Measurements from ENCODE around the gene GRIA1.

GRIA1 gene

DNA sequence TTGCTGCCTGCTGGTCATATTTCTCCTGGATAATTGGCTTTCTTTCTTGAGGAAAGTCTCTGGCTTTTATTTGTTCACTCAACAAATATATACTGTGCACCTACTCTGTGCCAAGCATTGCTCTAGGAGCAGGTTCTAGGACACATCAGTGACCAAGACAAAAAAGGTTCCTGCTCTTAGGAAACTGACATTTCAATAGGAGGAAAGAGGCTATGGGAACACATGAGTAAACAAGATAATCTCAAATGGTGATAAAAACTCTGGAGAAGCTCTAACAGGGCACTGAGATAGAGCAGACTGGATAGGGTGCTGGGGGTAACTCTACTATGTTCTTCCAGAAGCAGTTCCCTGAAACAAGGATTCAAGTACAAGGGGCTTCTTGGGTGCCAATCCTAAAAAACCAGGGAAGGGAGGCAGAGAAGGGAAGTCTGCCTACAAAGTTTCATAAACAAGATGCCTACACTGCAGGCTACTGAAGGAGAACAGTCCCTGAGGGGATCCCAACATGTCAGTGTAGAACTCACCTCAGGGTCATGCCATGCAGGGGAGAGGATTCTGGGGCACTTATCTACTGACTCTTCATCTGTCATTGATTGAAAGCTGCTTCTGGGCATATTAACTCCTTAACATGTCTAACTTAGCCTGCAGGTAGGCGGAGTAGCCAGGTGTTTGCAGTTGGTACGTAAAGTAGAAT, 181.3 kb downstream of the GRIA1 start:
- Histone ChIP-seq H3K9ac (ENCODE audit: low read depth, low read length) (no peak overlapping the region), H3K27me3 (ENCODE audit: control insufficient read depth, insufficient read depth, low read length) (no peaks in the 10 kb centered on the region), H3K4me1 (ENCODE audit: control insufficient read depth, insufficient read depth, low read length) (no peaks in the 10 kb centered on the region), H3K9me3 (ENCODE audit: control insufficient read depth, insufficient read depth, low read length) (no peaks in the 10 kb centered on the region), H3K4me3 (ENCODE audit: low read depth, low read length) (no peak overlapping the region), H3K36me3 (ENCODE audit: control insufficient read depth, insufficient read depth, low read length) (no peaks in the 10 kb centered on the region)

DNA sequence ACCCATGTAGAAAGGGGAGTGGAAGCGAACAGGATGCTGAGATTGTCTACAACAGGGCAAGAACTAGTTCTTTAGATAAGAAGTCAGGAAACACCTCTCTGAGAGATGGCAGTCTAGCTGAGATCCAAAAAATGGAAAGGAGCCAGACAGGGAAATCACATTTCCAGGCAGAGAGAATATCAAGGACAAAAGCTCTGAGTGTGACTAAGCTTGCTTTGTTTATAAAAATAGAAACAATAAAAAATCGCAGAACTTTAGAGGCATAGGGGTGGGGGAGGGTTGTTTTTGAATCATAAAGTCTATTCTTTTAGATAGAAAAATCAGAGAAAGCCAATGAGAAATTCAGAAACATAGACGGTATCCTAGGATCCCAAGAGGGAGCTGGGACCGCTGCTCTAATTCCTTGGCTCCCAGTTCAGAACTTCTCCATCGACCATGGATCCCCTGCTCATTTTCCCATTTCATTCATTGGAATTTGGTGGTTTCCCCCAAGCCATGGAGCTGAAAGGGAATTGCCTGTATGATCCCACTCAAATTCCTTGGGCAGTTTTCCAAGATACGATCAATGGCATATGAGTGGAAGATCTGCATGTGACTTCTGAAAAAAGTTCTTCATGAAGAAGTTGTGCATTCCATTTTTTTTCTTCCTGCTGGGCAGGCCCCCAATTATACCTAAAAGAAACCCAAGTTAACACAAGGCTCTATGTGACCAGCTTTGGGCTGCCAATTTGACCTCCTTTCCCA, 182.0 kb downstream of the GRIA1 start:
- Histone ChIP-seq H3K27me3 (ENCODE audit: control insufficient read depth, insufficient read depth, low read length) (no peaks in the 10 kb centered on the region), H3K9me3 (ENCODE audit: control insufficient read depth, insufficient read depth, low read length) (no peaks in the 10 kb centered on the region), H3K4me1 (ENCODE audit: control insufficient read depth, insufficient read depth, low read length) (no peaks in the 10 kb centered on the region), H3K4me3 (ENCODE audit: low read depth, low read length) (no peak overlapping the region), H3K36me3 (ENCODE audit: control insufficient read depth, insufficient read depth, low read length) (no peaks in the 10 kb centered on the region), H3K9ac (ENCODE audit: low read depth, low read length) (no peak overlapping the region)

DNA sequence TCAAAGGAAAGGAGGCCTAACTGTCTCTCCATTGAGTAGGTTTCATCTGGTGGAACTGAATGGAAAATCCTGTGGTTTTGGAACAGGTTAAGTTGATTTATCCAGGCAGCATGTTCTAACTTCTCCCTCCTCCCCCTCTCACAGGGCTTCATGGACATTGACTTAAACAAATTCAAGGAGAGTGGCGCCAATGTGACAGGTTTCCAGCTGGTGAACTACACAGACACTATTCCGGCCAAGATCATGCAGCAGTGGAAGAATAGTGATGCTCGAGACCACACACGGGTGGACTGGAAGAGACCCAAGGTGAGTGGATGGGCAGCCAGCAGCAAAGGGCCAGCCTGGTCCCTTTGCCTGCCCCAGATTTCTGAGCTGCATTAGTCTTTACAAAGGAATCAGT, 183.9 kb downstream of the GRIA1 start:
- no peaks in the 10 kb centered on the region for H3K4me1 ChIP-seq (ENCODE audit: control insufficient read depth, insufficient read depth, low read length)
- peaks cover under 1% of the 10 kb centered on the region for H3K36me3 ChIP-seq (ENCODE audit: control insufficient read depth, insufficient read depth, low read length)
- no peak overlapping the region for H3K4me3 ChIP-seq (ENCODE audit: low read depth, low read length)
- no peak overlapping the region for H3K9ac ChIP-seq (ENCODE audit: low read depth, low read length)
- H3K27me3 ChIP-seq (ENCODE audit: control insufficient read depth, insufficient read depth, low read length), result no peaks in the 10 kb centered on the region
- H3K9me3 ChIP-seq (ENCODE audit: control insufficient read depth, insufficient read depth, low read length), result no peaks in the 10 kb centered on the region

DNA sequence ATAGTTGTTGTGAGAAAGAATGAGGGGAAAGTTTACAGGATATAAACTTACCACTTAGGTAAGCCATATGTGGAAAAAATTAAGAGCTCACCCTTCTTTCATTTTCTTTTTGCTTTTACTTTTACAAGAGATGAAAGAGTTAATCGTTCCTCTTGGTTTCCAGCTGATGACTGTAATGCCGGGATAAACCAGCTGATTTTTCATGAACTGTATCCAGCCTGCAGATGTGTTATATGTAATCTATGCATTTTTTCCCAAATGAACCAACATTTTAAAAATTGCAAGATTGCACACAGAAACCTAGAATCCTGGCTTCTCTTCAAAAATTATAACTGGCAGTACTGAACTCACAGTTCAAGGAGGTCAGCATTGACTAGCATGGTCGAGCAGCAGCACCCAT, 185.9 kb downstream of the GRIA1 start:
- Histone ChIP-seq H3K9ac (ENCODE audit: low read depth, low read length) (no peak overlapping the region), H3K27me3 (ENCODE audit: control insufficient read depth, insufficient read depth, low read length) (no peaks in the 10 kb centered on the region), H3K4me3 (ENCODE audit: low read depth, low read length) (no peak overlapping the region), H3K9me3 (ENCODE audit: control insufficient read depth, insufficient read depth, low read length) (no peaks in the 10 kb centered on the region), H3K4me1 (ENCODE audit: control insufficient read depth, insufficient read depth, low read length) (no peaks in the 10 kb centered on the region), H3K36me3 (ENCODE audit: control insufficient read depth, insufficient read depth, low read length) (peaks cover 5% of the 10 kb centered on the region)

DNA sequence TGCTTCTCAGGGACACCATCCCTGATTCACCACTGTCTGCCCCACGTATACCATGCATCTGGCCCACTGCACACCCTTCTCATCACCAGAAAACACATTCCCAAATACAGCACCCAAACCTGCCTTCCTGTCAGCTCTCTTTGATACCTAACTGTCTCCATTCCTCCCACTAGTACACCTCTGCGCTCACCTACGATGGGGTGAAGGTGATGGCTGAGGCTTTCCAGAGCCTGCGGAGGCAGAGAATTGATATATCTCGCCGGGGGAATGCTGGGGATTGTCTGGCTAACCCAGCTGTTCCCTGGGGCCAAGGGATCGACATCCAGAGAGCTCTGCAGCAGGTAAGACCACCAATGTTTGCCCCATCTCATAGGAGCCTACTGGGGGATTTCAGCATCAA, 186.4 kb downstream of the GRIA1 start:
- no peak overlapping the region for H3K4me3 ChIP-seq (ENCODE audit: low read depth, low read length)
- H3K9ac ChIP-seq (ENCODE audit: low read depth, low read length), result no peak overlapping the region
- no peaks in the 10 kb centered on the region for H3K27me3 ChIP-seq (ENCODE audit: control insufficient read depth, insufficient read depth, low read length)
- peaks cover 5% of the 10 kb centered on the region for H3K36me3 ChIP-seq (ENCODE audit: control insufficient read depth, insufficient read depth, low read length)
- H3K9me3 ChIP-seq (ENCODE audit: control insufficient read depth, insufficient read depth, low read length), result no peaks in the 10 kb centered on the region
- no peaks in the 10 kb centered on the region for H3K4me1 ChIP-seq (ENCODE audit: control insufficient read depth, insufficient read depth, low read length)

DNA sequence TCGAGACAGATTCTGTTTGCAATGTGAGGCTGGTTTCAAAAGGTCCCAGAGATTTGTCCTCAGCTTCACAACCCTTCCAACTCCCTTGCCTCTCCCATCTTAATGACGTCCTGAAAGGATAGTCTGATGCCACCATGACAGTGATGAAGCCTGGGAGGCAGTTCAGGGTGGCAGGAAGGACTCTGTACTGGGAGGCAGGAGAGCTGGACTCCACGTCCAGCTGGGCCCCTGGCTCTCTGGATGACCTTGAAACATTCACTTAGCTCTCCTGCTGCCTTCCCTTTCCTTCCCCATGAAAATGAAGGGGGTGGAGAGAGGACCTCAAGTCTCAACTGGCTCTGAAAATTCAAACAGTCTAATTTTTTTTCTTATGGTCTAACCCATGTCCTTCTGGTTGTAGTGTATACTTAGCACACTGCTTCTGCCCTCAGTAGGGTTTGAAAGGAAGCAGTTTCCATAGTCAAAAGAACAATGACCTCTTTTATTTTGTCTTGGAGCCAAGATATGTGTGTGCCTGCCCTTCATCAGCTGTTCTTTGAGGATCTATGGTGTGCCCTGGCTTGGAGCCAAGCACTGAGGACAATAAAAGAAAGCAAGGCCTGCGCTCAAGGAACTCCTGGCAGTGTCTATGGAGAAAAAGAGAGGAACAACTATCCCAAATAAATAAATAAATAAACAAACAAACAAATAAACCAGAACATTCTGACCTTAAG, 188.3 kb downstream of the GRIA1 start:
- Histone ChIP-seq H3K4me3 (ENCODE audit: low read depth, low read length) (no peak overlapping the region), H3K36me3 (ENCODE audit: control insufficient read depth, insufficient read depth, low read length) (peaks cover 5% of the 10 kb centered on the region), H3K4me1 (ENCODE audit: control insufficient read depth, insufficient read depth, low read length) (no peaks in the 10 kb centered on the region)

DNA sequence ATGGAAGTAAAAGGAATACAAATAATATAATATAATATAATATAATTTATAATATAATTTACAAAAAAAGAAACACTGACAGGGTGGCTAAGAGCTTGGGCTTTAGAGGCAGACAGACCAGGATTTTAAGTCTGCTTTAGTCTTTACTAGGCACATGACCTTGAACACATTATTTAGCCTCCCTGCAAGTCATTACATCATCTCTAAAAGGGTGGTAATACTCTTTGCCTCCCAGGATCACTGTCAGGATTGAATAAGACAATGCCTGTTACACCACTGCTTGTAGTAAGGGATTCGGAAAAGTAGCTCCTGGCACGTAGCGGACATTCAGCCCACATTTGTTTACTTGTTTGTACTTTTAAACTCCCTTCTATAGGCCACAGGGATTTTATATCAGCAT, 199.8 kb downstream of the GRIA1 start:
- no peaks in the 10 kb centered on the region for H3K9me3 ChIP-seq (ENCODE audit: control insufficient read depth, insufficient read depth, low read length)
- H3K4me1 ChIP-seq (ENCODE audit: control insufficient read depth, insufficient read depth, low read length), result no peaks in the 10 kb centered on the region
- H3K4me3 ChIP-seq (ENCODE audit: low read depth, low read length), result no peak overlapping the region
- H3K36me3 ChIP-seq (ENCODE audit: control insufficient read depth, insufficient read depth, low read length), result no peaks in the 10 kb centered on the region
- H3K9ac ChIP-seq (ENCODE audit: low read depth, low read length), result no peak overlapping the region
- no peaks in the 10 kb centered on the region for H3K27me3 ChIP-seq (ENCODE audit: control insufficient read depth, insufficient read depth, low read length)

More for the DNA sequence above, 188.3 kb downstream of the GRIA1 start:
- no peak overlapping the region for H3K9ac ChIP-seq (ENCODE audit: low read depth, low read length)
- no peaks in the 10 kb centered on the region for H3K27me3 ChIP-seq (ENCODE audit: control insufficient read depth, insufficient read depth, low read length)
- H3K9me3 ChIP-seq (ENCODE audit: control insufficient read depth, insufficient read depth, low read length), result no peaks in the 10 kb centered on the region

DNA sequence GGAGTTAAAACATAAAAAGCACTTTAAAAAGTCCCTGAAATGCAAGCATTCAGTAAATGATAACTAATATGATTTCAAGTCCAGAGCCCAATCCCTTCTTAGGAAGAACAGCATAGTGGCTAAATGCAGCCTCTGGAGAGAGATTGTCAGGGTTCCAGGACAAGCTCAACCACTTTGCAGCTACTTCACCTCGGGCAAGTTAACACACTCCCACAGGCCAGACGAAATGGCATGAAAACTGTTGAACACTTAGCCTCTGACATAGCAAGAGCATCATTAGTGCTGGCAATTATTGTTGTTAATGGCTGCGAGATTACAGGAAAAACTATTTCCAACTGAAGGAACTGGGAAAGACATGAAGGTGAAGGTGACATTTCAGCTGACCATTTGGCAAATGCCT, 205.8 kb downstream of the GRIA1 start:
- Histone ChIP-seq H3K9ac (ENCODE audit: low read depth, low read length) (no peak overlapping the region), H3K9me3 (ENCODE audit: control insufficient read depth, insufficient read depth, low read length) (no peaks in the 10 kb centered on the region), H3K4me1 (ENCODE audit: control insufficient read depth, insufficient read depth, low read length) (no peaks in the 10 kb centered on the region), H3K4me3 (ENCODE audit: low read depth, low read length) (no peak overlapping the region), H3K36me3 (ENCODE audit: control insufficient read depth, insufficient read depth, low read length) (no peaks in the 10 kb centered on the region), H3K27me3 (ENCODE audit: control insufficient read depth, insufficient read depth, low read length) (no peaks in the 10 kb centered on the region)

DNA sequence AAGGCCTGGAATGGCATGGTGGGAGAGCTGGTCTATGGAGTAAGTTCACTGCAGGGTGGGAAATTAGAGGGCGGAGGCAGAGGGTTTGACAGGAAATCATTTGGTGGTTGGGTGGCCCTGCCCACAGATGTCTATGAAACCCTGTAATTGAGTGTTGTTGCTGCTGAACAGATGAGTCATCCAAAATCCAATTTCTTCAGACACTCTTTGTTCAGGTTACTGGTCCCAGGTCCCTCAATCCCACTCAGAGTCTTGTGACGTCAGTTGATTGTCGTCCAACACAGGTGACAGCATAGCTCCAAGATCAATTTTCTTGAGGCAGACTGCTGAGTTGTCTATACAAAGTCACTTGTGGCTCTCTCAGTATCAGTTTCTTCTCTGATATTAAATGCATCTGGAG, 208.6 kb downstream of the GRIA1 start:
- H3K4me1 ChIP-seq (ENCODE audit: control insufficient read depth, insufficient read depth, low read length), result no peaks in the 10 kb centered on the region
- no peak overlapping the region for H3K9ac ChIP-seq (ENCODE audit: low read depth, low read length)
- H3K9me3 ChIP-seq (ENCODE audit: control insufficient read depth, insufficient read depth, low read length), result no peaks in the 10 kb centered on the region
- H3K36me3 ChIP-seq (ENCODE audit: control insufficient read depth, insufficient read depth, low read length), result no peaks in the 10 kb centered on the region
- no peak overlapping the region for H3K4me3 ChIP-seq (ENCODE audit: low read depth, low read length)
- no peaks in the 10 kb centered on the region for H3K27me3 ChIP-seq (ENCODE audit: control insufficient read depth, insufficient read depth, low read length)

DNA sequence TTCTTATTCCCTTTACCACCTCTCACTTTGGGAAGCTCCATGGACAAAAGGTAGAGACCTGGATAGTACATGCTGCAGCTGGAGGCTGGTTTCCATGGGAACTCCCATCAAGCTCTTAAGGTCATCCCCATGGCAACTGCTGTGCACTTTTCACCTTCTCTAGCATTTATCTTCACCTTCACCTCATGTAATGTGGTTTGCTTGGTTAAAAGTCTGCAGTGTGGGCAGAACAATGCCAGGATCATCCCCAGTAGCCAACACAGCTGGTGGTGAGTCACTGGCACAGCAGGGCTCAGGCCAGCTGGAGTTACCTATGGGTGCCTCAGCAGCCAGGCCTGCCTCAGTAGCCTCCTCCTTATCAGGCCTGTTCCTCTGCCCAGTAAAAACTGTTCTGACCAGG, 210.5 kb downstream of the GRIA1 start:
- H3K36me3 ChIP-seq (ENCODE audit: control insufficient read depth, insufficient read depth, low read length), result no peaks in the 10 kb centered on the region
- H3K9ac ChIP-seq (ENCODE audit: low read depth, low read length), result no peak overlapping the region
- H3K4me1 ChIP-seq (ENCODE audit: control insufficient read depth, insufficient read depth, low read length), result no peaks in the 10 kb centered on the region
- H3K9me3 ChIP-seq (ENCODE audit: control insufficient read depth, insufficient read depth, low read length), result no peaks in the 10 kb centered on the region
- no peaks in the 10 kb centered on the region for H3K27me3 ChIP-seq (ENCODE audit: control insufficient read depth, insufficient read depth, low read length)
- no peak overlapping the region for H3K4me3 ChIP-seq (ENCODE audit: low read depth, low read length)

DNA sequence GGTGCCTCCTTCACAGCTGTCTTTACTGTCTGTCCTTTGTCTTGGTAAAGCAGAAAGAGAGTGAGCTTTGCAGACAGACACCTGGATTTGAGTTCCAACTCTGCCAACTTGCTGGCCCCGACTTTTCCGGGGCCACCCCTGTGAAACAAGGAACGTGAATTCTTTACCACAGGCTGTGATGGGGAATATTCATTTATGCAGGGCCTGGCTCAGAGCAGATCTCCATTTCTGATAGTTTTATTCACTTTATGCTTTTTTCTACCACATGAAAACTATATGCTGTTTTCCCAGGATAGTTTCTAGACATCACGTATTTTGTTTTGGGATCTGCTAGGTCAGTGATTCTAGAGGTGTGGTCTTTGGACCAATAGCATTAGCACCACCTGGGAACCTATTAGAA, 211.8 kb downstream of the GRIA1 start:
- H3K9ac ChIP-seq (ENCODE audit: low read depth, low read length), result no peak overlapping the region
- H3K27me3 ChIP-seq (ENCODE audit: control insufficient read depth, insufficient read depth, low read length), result no peaks in the 10 kb centered on the region
- H3K4me3 ChIP-seq (ENCODE audit: low read depth, low read length), result no peak overlapping the region
- no peaks in the 10 kb centered on the region for H3K36me3 ChIP-seq (ENCODE audit: control insufficient read depth, insufficient read depth, low read length)
- no peaks in the 10 kb centered on the region for H3K4me1 ChIP-seq (ENCODE audit: control insufficient read depth, insufficient read depth, low read length)
- no peaks in the 10 kb centered on the region for H3K9me3 ChIP-seq (ENCODE audit: control insufficient read depth, insufficient read depth, low read length)

DNA sequence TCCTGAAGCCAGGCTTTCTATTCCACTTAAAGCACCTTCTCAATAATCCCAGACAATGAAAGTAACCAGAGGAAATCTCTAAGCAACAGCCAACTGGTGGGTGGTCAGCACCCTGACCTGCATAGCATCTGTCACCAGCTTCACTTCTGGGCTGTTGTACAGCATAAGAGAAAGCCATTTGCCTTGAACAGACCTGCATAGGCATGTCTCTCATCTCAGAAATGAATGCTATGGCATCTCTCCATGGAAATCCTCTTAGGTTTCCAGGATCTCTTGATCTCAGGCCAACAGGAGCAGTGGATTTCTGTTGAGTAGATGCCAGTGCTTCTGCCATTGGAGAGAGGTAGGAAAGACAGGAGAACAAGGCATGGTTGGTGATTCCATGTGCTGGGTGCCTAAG, 213.6 kb downstream of the GRIA1 start:
- H3K4me1 ChIP-seq (ENCODE audit: control insufficient read depth, insufficient read depth, low read length), result no peaks in the 10 kb centered on the region
- no peak overlapping the region for H3K9ac ChIP-seq (ENCODE audit: low read depth, low read length)
- H3K9me3 ChIP-seq (ENCODE audit: control insufficient read depth, insufficient read depth, low read length), result no peaks in the 10 kb centered on the region
- H3K27me3 ChIP-seq (ENCODE audit: control insufficient read depth, insufficient read depth, low read length), result no peaks in the 10 kb centered on the region
- no peaks in the 10 kb centered on the region for H3K36me3 ChIP-seq (ENCODE audit: control insufficient read depth, insufficient read depth, low read length)
- no peak overlapping the region for H3K4me3 ChIP-seq (ENCODE audit: low read depth, low read length)

Data from iPS-15b (cell line).